PFSK-1 (cell line): Measurements from ENCODE around the gene PACSIN1.

Experiments used
- REST ChIP-seq, 2 experiments: IDR thresholded peaks; 2 replicates each; pipeline versions ENCODE4 v1.6.1 to v1.8.0; 2011 to 2012; ENCODE audit warnings: low read depth in 2 of 2, low read length in 2 of 2, control low read depth in 1 of 2, inconsistent platforms in 1 of 2, mild to moderate bottlenecking in 1 of 2, moderate library complexity in 1 of 2; ENCODE audit not compliant: insufficient read depth in 1 of 2
- SIN3A ChIP-seq: IDR thresholded peaks from 2 replicates; pipeline ENCODE4 v1.6.1; 2012; ENCODE audit warnings: mild to moderate bottlenecking, low read length, moderate library complexity, borderline replicate concordance; ENCODE audit not compliant: insufficient read depth

GRCh38 chr6:34564181-34564580 is 98.3 kb downstream of the PACSIN1 start:
- TF ChIP-seq SIN3A: no peak
- no peak for TF ChIP-seq REST (IDR thresholded peaks at IDR 0.05; ENCODE audit: insufficient read depth in 1 of 2, low read depth in 2 of 2, low read length in 2 of 2)
